CD4-positive, CD25-positive, alpha-beta regulatory T cell (primary cell): Measurements from ENCODE around the gene TVP23C. TPM values are rescaled to one million over a fixed set of nuclear protein-coding genes. Genes with fewer than 3 reads are reported as not detected.
"Not testable (repeated sequence)": the region's sequence is repeated elsewhere in the genome, so short reads cannot be mapped to it uniquely, and the experiment has no call there.

Experiments
- ATAC-seq, 2 donors: fragments of 150-1000 bp; cut with Tn5 transposase; one replicate each; pipeline ENCODE4 v1.10.0; 2021; ENCODE audit warnings: low read depth in 2 of 2, moderate number of reproducible peaks in 2 of 2, moderate library complexity in 1 of 2
- DNase-seq, 3 donors: peaks; one replicate each; pipeline versions ENCODE4 v3.0.0 to v3.0.0-alpha.2; 2012 to 2022; ENCODE audit warnings: mixed read lengths in 1 of 3
- H3K27ac ChIP-seq: one replicate; pipeline ENCODE4 v1.7.0; 2013; ENCODE audit warnings: mild to moderate bottlenecking, low read length; ENCODE audit not compliant: insufficient read depth, poor library complexity, severe bottlenecking
- H3K27me3 ChIP-seq: one replicate; pipeline ENCODE4 v1.7.0; 2013; ENCODE audit warnings: low read length; ENCODE audit not compliant: control insufficient read depth, insufficient read depth
- H3K36me3 ChIP-seq: one replicate; pipeline ENCODE4 v1.7.0; 2013; ENCODE audit warnings: mild to moderate bottlenecking, low read length, moderate library complexity; ENCODE audit not compliant: control insufficient read depth, insufficient read depth
- H3K4me1 ChIP-seq: 2 replicates; pipeline ENCODE4 v1.7.0; 2013; ENCODE audit warnings: mild to moderate bottlenecking, low read length; ENCODE audit not compliant: insufficient read depth, control insufficient read depth, poor library complexity, severe bottlenecking
- H3K4me3 ChIP-seq: one replicate; pipeline ENCODE4 v1.7.0; 2013; ENCODE audit warnings: low read depth, mild to moderate bottlenecking, low read length, moderate library complexity
- H3K9me3 ChIP-seq, 2 experiments: 1 replicate in 1 of 2; 2 replicates in 1 of 2; pipeline ENCODE4 v1.7.0; 2013; ENCODE audit warnings: low read length in 2 of 2, mild to moderate bottlenecking in 1 of 2, moderate library complexity in 1 of 2; ENCODE audit not compliant: control insufficient read depth in 2 of 2
- H3K27ac Mint-ChIP-seq, 3 donors: one replicate each; pipeline ENCODE4 v1.8.0; 2020 to 2022; ENCODE audit warnings: mild to moderate bottlenecking in 3 of 3, mixed read lengths in 3 of 3, moderate library complexity in 2 of 3
- H3K27me3 Mint-ChIP-seq: one replicate; pipeline ENCODE4 v1.8.0; 2022; ENCODE audit warnings: mild to moderate bottlenecking, mixed read lengths
- H3K36me3 Mint-ChIP-seq: one replicate; pipeline ENCODE4 v1.8.0; 2020; ENCODE audit warnings: mixed read lengths
- H3K4me1 Mint-ChIP-seq, 4 donors: one replicate each; pipeline ENCODE4 v1.8.0; 2020 to 2022; ENCODE audit warnings: mixed read lengths in 4 of 4, mild to moderate bottlenecking in 1 of 4
- H3K4me3 Mint-ChIP-seq, 4 donors: one replicate each; pipeline ENCODE4 v1.8.0; 2020 to 2022; ENCODE audit warnings: mild to moderate bottlenecking in 4 of 4, mixed read lengths in 4 of 4, moderate library complexity in 3 of 4
- H3K9me3 Mint-ChIP-seq, 7 donors: one replicate each; pipeline ENCODE4 v1.8.0; 2020 to 2022; ENCODE audit warnings: mixed read lengths in 7 of 7, mild to moderate bottlenecking in 3 of 7, moderate library complexity in 2 of 7
- polyA plus RNA-seq, 4 donors: library from polyadenylated mRNA; unstranded; fragments of 300-500 nt; fragmentation: Illumina TruSeq; gene quantifications; one replicate each; pipeline ENCODE4 v1.2.3, GENCODE V29; 2021
- total RNA-seq: library from RNA; stranded (reverse); gene quantifications from one replicate; pipeline ENCODE4 v1.2.3, GENCODE V29; 2022

The TVP23C gene
- total and polyA plus RNA-seq, 5 donors from 2014 or later = 3.2 to 48.9 (median 4.5) TPM

GRCh38 chr17:15557334-15557832 lies 5.9 kb downstream of the TVP23C start:
- H3K27ac ChIP-seq, H3K9me3 Mint-ChIP-seq, ATAC-seq, H3K9me3 ChIP-seq, DNase-seq, H3K36me3 ChIP-seq, H3K4me1 ChIP-seq, H3K36me3 Mint-ChIP-seq, H3K4me3 ChIP-seq, H3K27me3 Mint-ChIP-seq, H3K27me3 ChIP-seq, H3K4me3 Mint-ChIP-seq: not testable (repeated sequence)
- Mint-ChIP-seq H3K27ac (peak overlapping the region in 1 of 3 donors; percentile 71), H3K4me1 (peaks cover 9 to 38% (median 21%) of the 10 kb centered on the region in 4 donors)

GRCh38 chr17:15552932-15553331 lies 10.4 kb downstream of the TVP23C start:
- not testable (repeated sequence) for H3K27me3 Mint-ChIP-seq

GRCh38 chr17:15549552-15549951 lies 13.7 kb downstream of the TVP23C start:
- DNase-seq, H3K27ac ChIP-seq, H3K9me3 Mint-ChIP-seq, ATAC-seq, H3K4me3 ChIP-seq, H3K4me1 ChIP-seq, H3K27me3 ChIP-seq, H3K27me3 Mint-ChIP-seq, H3K36me3 ChIP-seq, H3K9me3 ChIP-seq: not testable (repeated sequence)
- Mint-ChIP-seq H3K4me3 (peak overlapping the region in 1 of 4 donors; percentile 19), H3K4me1 (peaks cover 0 to 14% (median 8%) of the 10 kb centered on the region in 4 donors), H3K27ac (peak overlapping the region in 2 of 3 donors; percentile 24 to 76), H3K36me3 (peaks cover 14% of the 10 kb centered on the region)

More at GRCh38 chr17:15552932-15553331, 10.4 kb downstream of the TVP23C start:
- H3K9me3 Mint-ChIP-seq, H3K9me3 ChIP-seq, H3K36me3 ChIP-seq, H3K4me3 Mint-ChIP-seq, H3K4me1 ChIP-seq, H3K27me3 ChIP-seq, H3K4me3 ChIP-seq, H3K36me3 Mint-ChIP-seq, H3K27ac Mint-ChIP-seq, H3K27ac ChIP-seq: not testable (repeated sequence)
- ATAC-seq (peak in 1 of 2 donors; percentile 65), DNase-seq (peak in 1 of 3 donors; percentile 13)
- H3K4me1 Mint-ChIP-seq = peaks cover 4 to 31% (median 18%) of the 10 kb centered on the region in 4 donors

GRCh38 chr17:15546604-15547003 lies 16.7 kb downstream of the TVP23C start:
- not testable (repeated sequence) for DNase-seq, H3K4me3 Mint-ChIP-seq, H3K9me3 ChIP-seq, H3K4me1 ChIP-seq, H3K27ac ChIP-seq, ATAC-seq, H3K9me3 Mint-ChIP-seq, H3K27me3 ChIP-seq, H3K27ac Mint-ChIP-seq, H3K4me3 ChIP-seq, H3K27me3 Mint-ChIP-seq
- H3K4me1 Mint-ChIP-seq = peaks cover 0 to 17% (median 5%) of the 10 kb centered on the region in 4 donors
- H3K36me3 ChIP-seq = peaks cover 12% of the 10 kb centered on the region
- peaks cover 23% of the 10 kb centered on the region for H3K36me3 Mint-ChIP-seq

- H3K36me3 ChIP-seq = peaks cover 19% of the 10 kb centered on the region
- not testable (repeated sequence) for H3K27ac ChIP-seq, H3K9me3 Mint-ChIP-seq, H3K27me3 Mint-ChIP-seq, H3K27ac Mint-ChIP-seq, ATAC-seq, H3K27me3 ChIP-seq, H3K4me3 ChIP-seq, H3K4me3 Mint-ChIP-seq, H3K9me3 ChIP-seq, H3K4me1 ChIP-seq, DNase-seq
- Mint-ChIP-seq H3K4me1 (peaks cover 0 to 12% (median under 1%) of the 10 kb centered on the region in 4 donors), H3K36me3 (peaks cover 26% of the 10 kb centered on the region)
Measured at GRCh38 chr17:15540371-15541219, 22.7 kb downstream of the TVP23C start.

GRCh38 chr17:15533122-15533521 lies 30.2 kb downstream of the TVP23C start:
- not testable (repeated sequence) for ATAC-seq, H3K27me3 Mint-ChIP-seq, H3K4me3 Mint-ChIP-seq, H3K4me1 ChIP-seq, H3K36me3 ChIP-seq, DNase-seq, H3K4me1 Mint-ChIP-seq, H3K4me3 ChIP-seq, H3K9me3 Mint-ChIP-seq, H3K27ac ChIP-seq, H3K27me3 ChIP-seq, H3K9me3 ChIP-seq
- H3K36me3 Mint-ChIP-seq = peaks cover 14% of the 10 kb centered on the region
- H3K27ac Mint-ChIP-seq = peak overlapping the region in 1 of 3 donors; percentile 20

- H3K36me3 ChIP-seq, H3K9me3 ChIP-seq, H3K27me3 ChIP-seq, H3K9me3 Mint-ChIP-seq, H3K4me3 Mint-ChIP-seq, H3K4me3 ChIP-seq, H3K4me1 ChIP-seq, H3K27ac ChIP-seq, H3K27me3 Mint-ChIP-seq: not testable (repeated sequence)
- DNase-seq = peak in 2 of 3 donors; percentile 35 to 62
- peak; percentile 50 to 60 for ATAC-seq
- H3K27ac Mint-ChIP-seq = peak overlapping the region; percentile 1 to 12 (median 8)
- H3K4me1 Mint-ChIP-seq = peaks cover 3 to 12% (median 8%) of the 10 kb centered on the region in 4 donors
- H3K36me3 Mint-ChIP-seq = peaks cover 12% of the 10 kb centered on the region
Measured at GRCh38 chr17:15526292-15527218, 36.7 kb downstream of the TVP23C start.
